Mammary epithelial cell (primary cell): ENCODE results near the gene FHIP2A.

Experiments
- CTCF ChIP-seq, 2 donors: IDR thresholded peaks in 1 of 2; conservative IDR thresholded peaks in 1 of 2; 2 replicates each; pipeline ENCODE4 v1.5.1; 2011 to 2012; ENCODE audit warnings: inconsistent platforms in 2 of 2, low read length in 2 of 2, mild to moderate bottlenecking in 2 of 2, control low read depth in 1 of 2, low read depth in 1 of 2; ENCODE audit not compliant: insufficient read depth in 1 of 2; ENCODE audit errors: extremely low read depth in 1 of 2
- EZH2 ChIP-seq: IDR thresholded peaks from 2 replicates; pipeline ENCODE4 v1.6.1; 2012; ENCODE audit warnings: low read length, inconsistent platforms, borderline replicate concordance

GRCh38 chr10:114816308-114816707, 5.3 kb upstream of the FHIP2A start:
- no peak for TF ChIP-seq CTCF (conservative IDR thresholded peaks at IDR 0.05 in 1 of 2, IDR thresholded peaks at IDR 0.05 in 1 of 2; ENCODE audit: extremely low read depth in 1 of 2, insufficient read depth in 1 of 2, low read depth in 1 of 2, low read length in 2 of 2)
- TF ChIP-seq EZH2: no peak
